HG02981 (cell line): ENCODE measurements around the gene TOLLIP.
"Not testable (repeated sequence)": the region's sequence is repeated elsewhere in the genome, so short reads cannot be mapped to it uniquely, and the experiment has no call there.

ENCODE experiments used
- ATAC-seq: cut with Tn5 transposase; IDR thresholded peaks from one replicate; pipeline ENCODE4 v1.9.1; 2021; ENCODE audit warnings: mild to moderate bottlenecking, moderate library complexity; ENCODE audit not compliant: unreplicated experiment

Gene TOLLIP

DNA sequence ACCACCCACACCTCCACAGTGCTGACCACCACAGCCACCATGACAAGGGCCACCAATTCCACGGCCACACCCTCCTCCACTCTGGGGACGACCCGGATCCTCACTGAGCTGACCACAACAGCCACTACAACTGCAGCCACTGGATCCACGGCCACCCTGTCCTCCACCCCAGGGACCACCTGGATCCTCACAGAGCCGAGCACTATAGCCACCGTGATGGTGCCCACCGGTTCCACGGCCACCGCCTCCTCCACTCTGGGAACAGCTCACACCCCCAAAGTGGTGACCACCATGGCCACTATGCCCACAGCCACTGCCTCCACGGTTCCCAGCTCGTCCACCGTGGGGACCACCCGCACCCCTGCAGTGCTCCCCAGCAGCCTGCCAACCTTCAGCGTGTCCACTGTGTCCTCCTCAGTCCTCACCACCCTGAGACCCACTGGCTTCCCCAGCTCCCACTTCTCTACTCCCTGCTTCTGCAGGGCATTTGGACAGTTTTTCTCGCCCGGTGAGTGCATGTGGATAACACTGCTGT is 58.1 kb downstream of the TOLLIP start:
- no peak for ATAC-seq

DNA sequence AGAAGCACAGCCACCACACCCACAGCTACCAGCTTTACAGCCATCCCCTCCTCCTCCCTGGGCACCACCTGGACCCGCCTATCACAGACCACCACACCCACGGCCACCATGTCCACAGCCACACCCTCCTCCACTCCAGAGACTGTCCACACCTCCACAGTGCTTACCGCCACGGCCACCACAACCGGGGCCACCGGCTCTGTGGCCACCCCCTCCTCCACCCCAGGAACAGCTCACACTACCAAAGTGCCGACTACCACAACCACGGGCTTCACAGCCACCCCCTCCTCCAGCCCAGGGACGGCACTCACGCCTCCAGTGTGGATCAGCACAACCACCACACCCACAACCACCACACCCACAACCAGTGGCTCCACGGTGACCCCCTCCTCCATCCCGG is 59.0 kb downstream of the TOLLIP start:
- not testable (repeated sequence) for ATAC-seq

DNA sequence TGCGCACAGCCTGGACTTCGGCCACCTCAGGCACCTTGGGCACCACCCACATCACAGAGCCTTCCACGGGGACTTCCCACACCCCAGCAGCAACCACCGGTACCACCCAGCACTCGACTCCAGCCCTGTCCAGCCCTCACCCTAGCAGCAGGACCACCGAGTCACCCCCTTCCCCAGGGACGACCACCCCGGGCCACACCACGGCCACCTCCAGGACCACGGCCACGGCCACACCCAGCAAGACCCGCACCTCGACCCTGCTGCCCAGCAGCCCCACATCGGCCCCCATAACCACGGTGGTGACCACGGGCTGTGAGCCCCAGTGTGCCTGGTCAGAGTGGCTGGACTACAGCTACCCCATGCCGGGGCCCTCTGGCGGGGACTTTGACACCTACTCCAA is 60.5 kb downstream of the TOLLIP start:
- not testable (repeated sequence) for ATAC-seq

DNA sequence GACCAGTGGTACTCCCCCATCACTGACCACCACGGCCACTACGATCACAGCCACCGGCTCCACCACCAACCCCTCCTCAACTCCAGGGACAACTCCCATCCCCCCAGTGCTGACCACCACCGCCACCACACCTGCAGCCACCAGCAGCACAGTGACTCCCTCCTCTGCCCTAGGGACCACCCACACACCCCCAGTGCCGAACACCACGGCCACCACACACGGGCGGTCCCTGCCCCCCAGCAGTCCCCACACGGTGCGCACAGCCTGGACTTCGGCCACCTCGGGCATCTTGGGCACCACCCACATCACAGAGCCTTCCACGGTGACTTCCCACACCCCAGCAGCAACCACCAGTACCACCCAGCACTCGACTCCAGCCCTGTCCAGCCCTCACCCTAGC is 62.4 kb downstream of the TOLLIP start:
- ATAC-seq, result not testable (repeated sequence)

DNA sequence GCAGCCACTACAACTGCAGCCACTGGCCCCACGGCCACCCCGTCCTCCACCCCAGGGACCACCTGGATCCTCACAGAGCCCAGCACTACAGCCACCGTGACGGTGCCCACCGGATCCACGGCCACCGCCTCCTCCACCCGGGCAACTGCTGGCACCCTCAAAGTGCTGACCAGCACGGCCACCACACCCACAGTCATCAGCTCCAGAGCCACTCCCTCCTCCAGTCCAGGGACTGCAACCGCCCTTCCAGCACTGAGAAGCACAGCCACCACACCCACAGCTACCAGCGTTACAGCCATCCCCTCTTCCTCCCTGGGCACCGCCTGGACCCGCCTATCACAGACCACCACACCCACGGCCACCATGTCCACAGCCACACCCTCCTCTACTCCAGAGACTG is 63.1 kb downstream of the TOLLIP start:
- ATAC-seq, result not testable (repeated sequence)

DNA sequence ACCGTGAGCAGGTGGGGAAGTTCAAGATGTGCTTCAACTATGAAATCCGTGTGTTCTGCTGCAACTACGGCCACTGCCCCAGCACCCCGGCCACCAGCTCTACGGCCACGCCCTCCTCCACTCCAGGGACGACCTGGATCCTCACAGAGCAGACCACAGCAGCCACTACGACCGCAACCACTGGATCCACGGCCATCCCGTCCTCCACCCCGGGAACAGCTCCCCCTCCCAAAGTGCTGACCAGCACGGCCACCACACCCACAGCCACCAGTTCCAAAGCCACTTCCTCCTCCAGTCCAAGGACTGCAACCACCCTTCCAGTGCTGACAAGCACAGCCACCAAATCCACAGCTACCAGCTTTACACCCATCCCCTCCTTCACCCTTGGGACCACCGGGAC is 63.7 kb downstream of the TOLLIP start:
- ATAC-seq, result not testable (repeated sequence)

DNA sequence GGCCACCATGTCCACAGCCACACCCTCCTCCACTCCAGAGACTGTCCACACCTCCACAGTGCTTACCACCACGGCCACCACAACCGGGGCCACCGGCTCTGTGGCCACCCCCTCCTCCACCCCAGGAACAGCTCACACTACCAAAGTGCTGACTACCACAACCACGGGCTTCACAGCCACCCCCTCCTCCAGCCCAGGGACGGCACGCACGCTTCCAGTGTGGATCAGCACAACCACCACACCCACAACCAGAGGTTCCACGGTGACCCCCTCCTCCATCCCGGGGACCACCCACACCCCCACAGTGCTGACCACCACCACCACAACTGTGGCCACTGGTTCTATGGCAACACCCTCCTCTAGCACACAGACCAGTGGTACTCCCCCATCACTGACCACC is 64.9 kb downstream of the TOLLIP start:
- not testable (repeated sequence) for ATAC-seq

DNA sequence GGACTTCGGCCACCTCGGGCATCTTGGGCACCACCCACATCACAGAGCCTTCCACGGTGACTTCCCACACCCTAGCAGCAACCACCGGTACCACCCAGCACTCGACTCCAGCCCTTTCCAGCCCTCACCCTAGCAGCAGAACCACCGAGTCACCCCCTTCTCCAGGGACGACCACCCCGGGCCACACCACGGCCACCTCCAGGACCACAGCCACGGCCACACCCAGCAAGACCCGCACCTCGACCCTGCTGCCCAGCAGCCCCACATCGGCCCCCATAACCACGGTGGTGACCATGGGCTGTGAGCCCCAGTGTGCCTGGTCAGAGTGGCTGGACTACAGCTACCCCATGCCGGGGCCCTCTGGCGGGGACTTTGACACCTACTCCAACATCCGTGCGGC is 65.9 kb downstream of the TOLLIP start:
- not testable (repeated sequence) for ATAC-seq

DNA sequence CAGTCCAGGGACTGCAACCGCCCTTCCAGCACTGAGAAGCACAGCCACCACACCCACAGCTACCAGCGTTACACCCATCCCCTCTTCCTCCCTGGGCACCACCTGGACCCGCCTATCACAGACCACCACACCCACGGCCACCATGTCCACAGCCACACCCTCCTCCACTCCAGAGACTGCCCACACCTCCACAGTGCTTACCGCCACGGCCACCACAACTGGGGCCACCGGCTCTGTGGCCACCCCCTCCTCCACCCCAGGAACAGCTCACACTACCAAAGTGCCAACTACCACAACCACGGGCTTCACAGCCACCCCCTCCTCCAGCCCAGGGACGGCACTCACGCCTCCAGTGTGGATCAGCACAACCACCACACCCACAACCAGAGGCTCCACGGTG is 66.7 kb downstream of the TOLLIP start:
- not testable (repeated sequence) for ATAC-seq

DNA sequence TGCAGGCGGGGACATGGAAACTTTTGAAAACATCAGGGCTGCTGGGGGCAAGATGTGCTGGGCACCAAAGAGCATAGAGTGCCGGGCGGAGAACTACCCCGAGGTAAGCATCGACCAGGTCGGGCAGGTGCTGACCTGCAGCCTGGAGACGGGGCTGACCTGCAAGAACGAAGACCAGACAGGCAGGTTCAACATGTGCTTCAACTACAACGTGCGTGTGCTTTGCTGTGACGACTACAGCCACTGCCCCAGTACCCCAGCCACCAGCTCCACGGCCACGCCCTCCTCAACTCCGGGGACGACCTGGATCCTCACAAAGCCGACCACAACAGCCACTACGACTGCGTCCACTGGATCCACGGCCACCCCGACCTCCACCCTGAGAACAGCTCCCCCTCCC is 67.1 kb downstream of the TOLLIP start:
- no peak for ATAC-seq

DNA sequence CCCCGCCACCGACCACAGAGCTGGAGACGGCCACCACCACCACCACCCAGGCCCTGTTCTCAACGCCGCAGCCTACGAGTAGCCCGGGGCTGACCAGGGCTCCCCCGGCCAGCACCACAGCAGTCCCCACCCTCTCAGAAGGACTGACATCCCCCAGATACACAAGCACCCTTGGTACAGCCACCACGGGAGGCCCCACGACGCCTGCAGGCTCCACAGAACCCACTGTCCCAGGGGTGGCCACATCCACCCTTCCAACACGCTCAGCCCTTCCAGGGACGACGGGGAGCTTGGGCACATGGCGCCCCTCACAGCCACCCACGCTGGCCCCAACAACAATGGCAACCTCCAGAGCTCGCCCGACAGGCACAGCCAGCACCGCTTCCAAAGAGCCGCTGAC is 67.7 kb downstream of the TOLLIP start:
- ATAC-seq, result no peak

DNA sequence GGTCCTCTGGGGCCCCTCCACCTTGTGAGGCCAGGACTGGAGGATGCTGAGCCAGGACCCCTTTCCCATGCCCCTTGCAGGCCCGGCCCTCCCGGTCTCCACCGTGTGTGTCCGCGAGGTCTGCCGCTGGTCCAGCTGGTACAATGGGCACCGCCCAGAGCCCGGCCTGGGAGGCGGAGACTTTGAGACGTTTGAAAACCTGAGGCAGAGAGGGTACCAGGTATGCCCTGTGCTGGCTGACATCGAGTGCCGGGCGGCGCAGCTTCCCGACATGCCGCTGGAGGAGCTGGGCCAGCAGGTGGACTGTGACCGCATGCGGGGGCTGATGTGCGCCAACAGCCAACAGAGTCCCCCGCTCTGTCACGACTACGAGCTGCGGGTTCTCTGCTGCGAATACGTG is 68.7 kb downstream of the TOLLIP start:
- ATAC-seq, result no peak

DNA sequence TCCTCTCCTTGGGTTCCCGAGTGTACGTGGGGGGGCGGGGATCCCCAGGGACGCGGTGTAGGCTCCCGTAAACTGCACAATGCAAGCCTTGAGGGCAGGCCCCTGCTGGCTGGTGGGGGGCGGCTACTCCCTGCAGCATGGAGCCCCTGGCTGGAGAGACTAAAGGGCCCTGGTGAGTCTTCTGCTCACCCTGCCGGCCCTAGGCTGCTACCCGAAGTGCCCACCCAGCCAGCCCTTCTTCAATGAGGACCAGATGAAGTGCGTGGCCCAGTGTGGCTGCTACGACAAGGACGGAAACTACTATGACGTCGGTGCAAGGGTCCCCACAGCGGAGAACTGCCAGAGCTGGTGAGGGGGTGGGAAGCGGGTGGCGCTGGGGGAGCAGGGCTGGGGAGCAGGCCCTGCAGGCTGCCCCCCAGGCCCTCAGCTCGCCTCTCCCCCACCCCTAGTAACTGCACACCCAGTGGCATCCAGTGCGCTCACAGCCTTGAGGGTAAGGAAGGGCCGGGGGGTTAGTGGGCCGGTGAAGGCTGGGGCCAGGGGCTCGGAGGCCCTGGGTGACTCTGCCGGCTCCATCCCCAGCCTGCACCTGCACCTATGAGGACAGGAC is 69.7 kb downstream of the TOLLIP start:
- ATAC-seq, result no peak

DNA sequence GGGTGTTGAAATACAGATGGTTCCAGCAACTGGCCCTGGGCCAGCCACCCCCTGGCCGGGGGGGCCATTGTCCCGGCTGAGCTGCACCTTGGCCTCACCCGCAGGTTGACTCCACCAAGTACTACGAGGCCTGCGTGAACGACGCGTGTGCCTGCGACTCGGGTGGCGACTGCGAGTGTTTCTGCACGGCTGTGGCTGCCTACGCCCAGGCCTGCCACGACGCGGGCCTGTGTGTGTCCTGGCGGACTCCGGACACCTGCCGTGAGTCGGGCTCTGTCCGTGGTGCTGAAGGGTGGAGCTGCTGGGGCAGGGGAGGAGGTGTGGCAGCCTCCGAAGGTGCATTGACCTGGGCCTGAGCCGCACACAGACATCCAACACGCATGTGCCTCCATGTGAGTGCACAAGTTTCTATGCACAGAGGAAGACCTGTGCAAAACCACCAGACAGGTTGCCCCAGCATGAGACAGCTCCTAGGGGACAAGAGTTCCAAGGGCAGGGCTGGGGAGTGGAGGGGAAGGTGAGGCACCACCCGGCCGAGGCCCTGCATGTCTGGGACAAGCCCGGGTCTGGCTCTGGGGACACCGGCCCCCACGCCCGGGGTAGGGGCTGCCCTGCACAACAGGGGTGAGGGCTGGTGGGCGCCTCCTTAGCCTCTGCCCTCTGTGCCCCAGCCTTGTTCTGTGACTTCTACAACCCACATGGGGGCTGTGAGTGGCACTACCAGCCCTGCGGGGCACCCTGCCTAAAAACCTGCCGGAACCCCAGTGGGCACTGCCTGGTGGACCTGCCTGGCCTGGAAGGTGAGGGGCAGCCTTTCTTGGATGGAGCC is 70.5 kb downstream of the TOLLIP start:
- ATAC-seq, result no peak

DNA sequence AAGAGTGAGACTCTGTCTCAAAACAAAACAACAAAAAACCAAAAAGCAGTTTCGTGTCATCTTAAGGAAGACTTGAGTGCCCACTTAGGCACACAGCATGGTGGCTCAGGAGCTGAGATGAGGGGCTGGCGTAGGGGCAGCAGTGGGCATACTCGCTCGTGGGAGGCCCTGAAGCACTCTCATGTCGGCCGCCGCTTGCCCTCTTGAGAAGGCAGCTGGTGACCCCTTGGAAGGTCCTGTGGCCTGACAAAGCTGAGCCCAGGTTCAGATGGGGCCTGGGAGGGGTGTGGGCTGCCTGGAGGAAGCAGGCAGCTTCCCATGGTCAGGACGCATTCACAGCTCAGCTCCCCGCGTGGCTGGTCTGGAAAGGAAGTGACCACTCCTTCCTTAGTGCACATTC is 71.6 kb downstream of the TOLLIP start:
- no peak for ATAC-seq

DNA sequence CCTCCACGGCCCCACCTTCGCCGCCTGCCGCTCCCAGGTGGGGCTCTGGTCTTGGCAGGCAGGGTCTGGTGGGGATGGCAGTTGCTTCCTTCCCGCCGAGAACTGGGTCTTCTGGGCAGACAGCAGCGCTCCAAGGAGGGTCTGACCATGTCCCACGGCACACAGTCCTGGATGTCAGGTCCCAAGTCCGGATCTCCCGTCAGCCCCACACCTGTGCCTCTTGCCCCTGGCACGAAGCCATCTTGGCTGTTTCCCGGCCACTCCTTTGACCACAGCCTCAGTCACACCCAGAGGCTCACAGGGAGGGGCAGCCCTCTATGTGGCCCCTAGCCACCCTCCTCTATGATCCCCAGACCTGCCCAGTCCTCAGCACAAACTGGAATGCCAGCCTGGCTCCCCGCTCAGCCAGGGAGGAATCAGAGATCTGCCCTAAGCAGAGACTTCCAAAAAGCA is 72.3 kb downstream of the TOLLIP start:
- no peak for ATAC-seq

DNA sequence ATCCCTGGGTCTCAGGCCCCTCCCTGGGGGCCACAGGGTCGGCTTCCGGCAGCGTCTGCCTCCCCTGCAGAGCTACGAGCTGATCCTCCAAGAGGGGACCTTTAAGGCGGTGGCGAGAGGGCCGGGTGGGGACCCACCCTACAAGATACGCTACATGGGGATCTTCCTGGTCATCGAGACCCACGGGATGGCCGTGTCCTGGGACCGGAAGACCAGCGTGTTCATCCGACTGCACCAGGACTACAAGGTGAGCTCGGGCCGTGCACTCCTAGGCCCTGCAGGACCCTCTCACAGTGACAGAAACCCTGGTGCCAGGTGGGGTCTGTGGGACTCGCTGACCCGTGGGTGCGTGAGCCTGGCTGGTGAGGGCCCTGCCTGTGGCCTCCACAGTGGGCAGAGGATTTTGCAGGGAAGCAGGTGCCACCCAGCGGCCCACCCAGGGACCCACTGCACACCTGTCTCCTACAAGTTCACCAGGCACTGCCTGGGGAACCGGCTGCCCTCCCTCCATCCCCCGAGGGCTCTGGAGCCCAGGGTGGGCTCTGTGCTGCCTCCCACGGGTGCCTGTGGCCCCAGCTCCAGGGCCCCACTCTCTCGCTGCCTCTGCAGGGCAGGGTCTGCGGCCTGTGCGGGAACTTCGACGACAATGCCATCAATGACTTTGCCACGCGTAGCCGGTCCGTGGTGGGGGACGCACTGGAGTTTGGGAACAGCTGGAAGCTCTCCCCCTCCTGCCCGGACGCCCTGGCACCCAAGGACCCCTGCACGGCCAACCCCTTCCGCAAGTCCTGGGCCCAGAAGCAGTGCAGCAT is 72.9 kb downstream of the TOLLIP start:
- ATAC-seq, result no peak

DNA sequence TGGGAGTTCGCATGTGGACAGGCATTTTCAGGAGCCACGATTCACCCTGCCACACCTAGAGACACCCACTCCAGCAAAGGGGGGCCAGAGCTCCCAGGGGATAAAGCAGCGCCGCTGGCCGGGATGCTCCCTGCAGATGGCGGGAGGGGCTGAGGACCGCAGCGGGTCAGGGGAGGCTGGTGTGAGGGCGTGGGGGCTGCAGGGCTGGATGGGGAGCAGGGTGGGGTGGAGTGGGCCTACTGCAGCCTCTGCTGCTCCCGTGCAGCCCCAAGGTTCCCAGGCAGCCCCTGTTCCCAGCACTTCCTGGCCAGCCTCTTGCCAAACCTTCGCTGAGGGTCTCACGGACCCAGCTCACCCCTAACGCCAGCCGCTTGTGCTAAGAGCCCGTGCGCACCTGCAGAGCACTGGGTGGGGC is 73.5 kb downstream of the TOLLIP start:
- ATAC-seq, result no peak

DNA sequence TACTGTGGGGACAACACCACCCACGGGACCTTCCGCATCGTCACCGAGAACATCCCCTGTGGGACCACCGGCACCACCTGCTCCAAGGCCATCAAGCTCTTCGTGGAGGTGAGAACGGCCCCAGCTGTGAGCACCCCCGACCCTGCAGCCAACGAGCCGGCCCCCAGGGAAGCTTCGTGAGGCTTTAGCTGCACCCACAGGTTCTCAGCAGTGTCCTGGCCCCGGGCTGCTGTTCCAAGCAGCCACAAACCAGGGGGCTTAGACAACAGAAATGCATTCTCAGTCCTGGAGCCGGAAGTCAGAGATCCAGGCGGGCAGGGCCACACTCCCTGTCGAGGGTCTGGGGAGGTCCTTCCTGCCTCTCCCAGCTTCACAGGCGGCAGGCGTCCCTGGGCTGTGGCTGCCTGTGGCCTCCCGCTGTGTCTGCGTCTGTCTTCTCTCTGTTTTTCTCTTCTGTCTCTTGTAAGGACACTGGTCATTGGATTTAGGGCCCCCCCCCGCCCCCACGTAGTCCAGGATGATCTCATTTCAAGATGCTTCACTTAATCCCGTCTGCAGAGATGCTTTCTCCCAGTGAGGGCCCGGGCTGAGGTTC is 74.0 kb downstream of the TOLLIP start:
- ATAC-seq, result no peak

DNA sequence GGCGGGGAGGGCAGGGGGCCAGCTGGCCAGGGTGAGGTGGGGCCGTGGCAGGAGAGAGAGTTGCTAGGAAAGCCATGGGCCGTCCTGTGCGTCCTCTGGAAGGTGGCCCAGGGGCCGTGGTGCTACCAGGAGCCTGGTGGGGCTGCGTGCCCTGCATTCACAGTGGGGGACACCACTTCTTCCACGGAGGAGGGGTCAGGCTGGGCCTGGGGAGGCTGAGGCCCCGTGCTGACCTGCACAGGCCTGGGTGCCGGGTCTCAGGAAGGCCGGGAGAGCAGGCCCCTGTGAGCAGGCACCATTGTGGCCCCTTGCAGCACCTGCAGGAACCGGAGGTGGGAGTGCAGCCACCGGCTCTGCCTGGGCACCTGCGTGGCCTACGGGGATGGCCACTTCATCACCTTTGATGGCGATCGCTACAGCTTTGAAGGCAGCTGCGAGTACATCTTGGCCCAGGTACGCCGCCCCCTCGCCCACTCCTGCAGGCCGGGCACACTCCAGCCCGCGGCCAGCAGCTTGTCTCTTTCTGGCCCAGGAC is 74.6 kb downstream of the TOLLIP start:
- ATAC-seq, result no peak
